Gastroesophageal sphincter (tissue), 2 donors: ENCODE measurements around the gene FAM149B1.

Source experiments
- POLR2A ChIP-seq, 2 donors: fragments of 450-650 bp; IDR thresholded peaks; one replicate each; pipeline ENCODE4 v1.6.1; 2017; ENCODE audit warnings: antibody characterized with exemption in 2 of 2, mild to moderate bottlenecking in 2 of 2, moderate library complexity in 1 of 2
- POLR2AphosphoS5 ChIP-seq: sonication (generic); formaldehyde crosslinking; IDR thresholded peaks from one replicate; pipeline ENCODE4 v1.6.1; 2017; ENCODE audit warnings: antibody characterized with exemption

DNA sequence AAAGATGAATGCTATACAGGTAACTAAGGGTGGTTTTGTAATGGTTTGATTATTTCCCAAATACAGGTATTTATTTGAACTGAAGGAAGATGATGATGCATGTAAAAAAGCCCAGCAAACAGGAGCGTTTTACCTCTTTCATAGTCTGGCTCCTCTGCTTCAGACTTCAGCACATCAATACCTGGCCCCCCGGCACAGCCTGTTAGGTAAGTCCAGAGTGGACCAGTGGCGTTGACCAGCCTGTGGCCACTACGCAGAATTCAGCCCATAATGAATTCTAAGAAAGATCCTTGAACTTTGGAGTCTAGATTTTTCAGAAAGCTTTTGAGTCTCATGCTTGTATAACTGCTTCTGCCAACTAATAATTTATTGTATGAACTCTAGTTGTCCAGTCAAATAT lies 48.0 kb upstream of the FAM149B1 start:
- TF ChIP-seq POLR2A (IDR thresholded peaks at IDR 0.05) (no peak), POLR2AphosphoS5 (no peak)
